CD4-positive, alpha-beta T cell treated with Interleukin-1 beta for 1 hour (primary cell): ENCODE data around the gene PALD1.

Source experiments
- DNase-seq, 2 donors: peaks; one replicate each; pipeline ENCODE4 v3.0.0-alpha.2; 2020 to 2022

Gene PALD1

GRCh38 chr10:70615784-70616522 lies 137.4 kb downstream of the PALD1 start:
- no peak for DNase-seq

GRCh38 chr10:70616761-70617160 lies 138.2 kb downstream of the PALD1 start:
- peak in 1 of 2 donors; percentile 33 for DNase-seq
